Panc1 (cell line): ENCODE data around the gene LAMB2. TPM values are rescaled to one million over a fixed set of nuclear protein-coding genes. Genes with fewer than 3 reads are reported as not detected.

Source experiments
- ATAC-seq: fragments of 200-7000 bp; cut with Tn5 transposase; 2 replicates; pipeline ENCODE4 v1.9.1; 2020; ENCODE audit warnings: mild to moderate bottlenecking, moderate library complexity
- BruUV-seq: library from RNA; stranded (reverse); fragments of 400-500 nt; replicated peaks from 2 replicates; lab custom pipeline; 2021; lab: Mats Ljungman, UMichigan
- CTCF ChIA-PET: fragments of 300-600 bp; sonication (Branson Sonifier 250); formaldehyde crosslinking; loops from one replicate; lab custom pipeline; 2022; ENCODE audit warnings: antibody characterized with exemption; lab: Charles Lee
- POLR2A ChIA-PET: fragments of 300-600 bp; sonication (Branson Sonifier 250); formaldehyde crosslinking; loops from one replicate; lab custom pipeline; 2022; ENCODE audit warnings: antibody characterized with exemption; lab: Charles Lee
- DNase-seq: peaks from one replicate; pipeline ENCODE4 v3.0.0-alpha.2; 2010; ENCODE audit warnings: low read depth, low spot score
- H3K27ac ChIP-seq: 2 replicates; pipeline ENCODE4 v1.5.1; 2011; ENCODE audit warnings: mild to moderate bottlenecking, low read length, inconsistent platforms
- H3K27me3 ChIP-seq: fragments of 200-500 bp; sonication (Bioruptor generic); 2 replicates; pipeline ENCODE4 v1.6.0; 2014; ENCODE audit warnings: low read length, inconsistent platforms; ENCODE audit not compliant: control insufficient read depth, insufficient read depth
- H3K36me3 ChIP-seq: fragments of 200-500 bp; sonication (Bioruptor generic); 2 replicates; pipeline ENCODE4 v1.5.1; 2014; ENCODE audit warnings: inconsistent platforms, mild to moderate bottlenecking, low read length, moderate library complexity; ENCODE audit not compliant: control insufficient read depth, insufficient read depth
- H3K4me1 ChIP-seq: 2 replicates; pipeline ENCODE4 v1.5.1; 2011; ENCODE audit warnings: inconsistent platforms, mild to moderate bottlenecking, low read length, moderate library complexity; ENCODE audit not compliant: control insufficient read depth, insufficient read depth
- H3K4me3 ChIP-seq, 2 experiments: 2 replicates each; pipeline ENCODE4 v1.5.1; 2011 to 2012; ENCODE audit warnings: low read depth in 2 of 2, low read length in 2 of 2, mild to moderate bottlenecking in 2 of 2, inconsistent platforms in 1 of 2, moderate library complexity in 1 of 2
- H3K9me3 ChIP-seq: fragments of 200-500 bp; sonication (Bioruptor generic); 2 replicates; pipeline ENCODE4 v1.5.1; 2014; ENCODE audit warnings: low read depth, mild to moderate bottlenecking, inconsistent platforms, low read length, moderate library complexity; ENCODE audit not compliant: control insufficient read depth, insufficient read depth
- POLR2AphosphoS5 ChIP-seq: IDR thresholded peaks from 2 replicates; pipeline ENCODE4 v1.6.1; 2012; ENCODE audit warnings: mild to moderate bottlenecking, low read depth, low read length, moderate library complexity
- SIN3A ChIP-seq: IDR thresholded peaks from 2 replicates; pipeline ENCODE4 v1.6.1; 2012; ENCODE audit warnings: low read depth, mild to moderate bottlenecking, low read length, moderate library complexity, borderline replicate concordance; ENCODE audit not compliant: insufficient read depth
- TCF7L2 ChIP-seq: IDR thresholded peaks from 2 replicates; pipeline ENCODE4 v1.6.1; 2011; ENCODE audit warnings: mild to moderate bottlenecking, low read depth, low read length, inconsistent platforms
- in situ Hi-C: cut with HindIII; loops from 2 replicates; pipeline ENCODE4 v1.10.0; 2016; ENCODE audit warnings: low sequenced_read_pairs, low pct_unique_long_range_greater_than_20kb
- intact Hi-C: fragments of 100-400 bp; cut with micrococcal nuclease; formaldehyde crosslinking; loops from one replicate; pipeline ENCODE4 v1.10.0; 2022; ENCODE audit not compliant: unreplicated experiment
- total RNA-seq: library from RNA; stranded (reverse); gene quantifications from one replicate; pipeline ENCODE4 v1.2.1, GENCODE V29; 2021; ENCODE audit not compliant: unreplicated experiment
- TF ChIP-seq, protein P1 (sequence below): fragments of 450-650 bp; IDR thresholded peaks from 2 replicates; pipeline ENCODE4 v1.5.1; 2017; ENCODE audit warnings: mild to moderate bottlenecking
- TF ChIP-seq, protein P2 (sequence below), 2 experiments: IDR thresholded peaks; 2 replicates each; pipeline ENCODE4 v1.6.1; 2011 to 2012; ENCODE audit warnings: low read depth in 2 of 2, control low read depth in 1 of 2, low read length in 1 of 2, mild to moderate bottlenecking in 1 of 2, moderate library complexity in 1 of 2; ENCODE audit not compliant: insufficient read depth in 1 of 2

The LAMB2 gene
- total RNA-seq, 1 experiment from 2014 or later = 189 TPM

DNA sequence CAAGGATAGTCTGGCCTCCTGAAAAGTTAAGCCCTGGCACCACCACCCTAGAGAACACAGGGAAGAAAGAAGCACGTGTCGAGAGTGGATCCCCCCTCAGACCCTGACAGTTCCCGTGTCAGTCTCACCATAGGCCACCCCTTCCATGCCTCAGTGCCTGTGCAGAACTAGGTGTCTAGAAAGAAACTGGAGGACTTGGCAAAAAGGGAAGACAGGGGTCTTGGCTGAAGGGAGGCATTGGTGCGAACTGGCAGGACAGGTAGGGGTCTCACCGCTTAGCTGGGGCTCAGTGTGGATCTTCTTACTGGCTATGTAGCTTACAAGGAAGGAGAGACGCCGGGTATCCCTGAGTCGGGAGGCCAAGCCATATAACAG is 28.8 kb downstream of the LAMB2 start:
- Histone ChIP-seq H3K4me1 (peaks cover 7% of the 10 kb centered on the region; the same call in 1 of the 2 replicates), H3K4me3 (peak overlapping the region; percentile 77 to 86), H3K27me3 (no peaks in the 10 kb centered on the region), H3K9me3 (no peaks in the 10 kb centered on the region), H3K27ac (peak overlapping the region; percentile 96), H3K36me3 (no peaks in the 10 kb centered on the region; the same call in 1 of the 2 replicates)
- POLR2A ChIA-PET = no interaction called here
- no TSS peak for BruUV-seq
- CTCF ChIA-PET = no interaction called here
- TF ChIP-seq SIN3A (no peak), POLR2AphosphoS5 (no peak), TCF7L2 (no peak)
- TF ChIP-seq, protein P1, sequence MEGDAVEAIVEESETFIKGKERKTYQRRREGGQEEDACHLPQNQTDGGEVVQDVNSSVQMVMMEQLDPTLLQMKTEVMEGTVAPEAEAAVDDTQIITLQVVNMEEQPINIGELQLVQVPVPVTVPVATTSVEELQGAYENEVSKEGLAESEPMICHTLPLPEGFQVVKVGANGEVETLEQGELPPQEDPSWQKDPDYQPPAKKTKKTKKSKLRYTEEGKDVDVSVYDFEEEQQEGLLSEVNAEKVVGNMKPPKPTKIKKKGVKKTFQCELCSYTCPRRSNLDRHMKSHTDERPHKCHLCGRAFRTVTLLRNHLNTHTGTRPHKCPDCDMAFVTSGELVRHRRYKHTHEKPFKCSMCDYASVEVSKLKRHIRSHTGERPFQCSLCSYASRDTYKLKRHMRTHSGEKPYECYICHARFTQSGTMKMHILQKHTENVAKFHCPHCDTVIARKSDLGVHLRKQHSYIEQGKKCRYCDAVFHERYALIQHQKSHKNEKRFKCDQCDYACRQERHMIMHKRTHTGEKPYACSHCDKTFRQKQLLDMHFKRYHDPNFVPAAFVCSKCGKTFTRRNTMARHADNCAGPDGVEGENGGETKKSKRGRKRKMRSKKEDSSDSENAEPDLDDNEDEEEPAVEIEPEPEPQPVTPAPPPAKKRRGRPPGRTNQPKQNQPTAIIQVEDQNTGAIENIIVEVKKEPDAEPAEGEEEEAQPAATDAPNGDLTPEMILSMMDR = no peak
- TF ChIP-seq, protein P2, sequence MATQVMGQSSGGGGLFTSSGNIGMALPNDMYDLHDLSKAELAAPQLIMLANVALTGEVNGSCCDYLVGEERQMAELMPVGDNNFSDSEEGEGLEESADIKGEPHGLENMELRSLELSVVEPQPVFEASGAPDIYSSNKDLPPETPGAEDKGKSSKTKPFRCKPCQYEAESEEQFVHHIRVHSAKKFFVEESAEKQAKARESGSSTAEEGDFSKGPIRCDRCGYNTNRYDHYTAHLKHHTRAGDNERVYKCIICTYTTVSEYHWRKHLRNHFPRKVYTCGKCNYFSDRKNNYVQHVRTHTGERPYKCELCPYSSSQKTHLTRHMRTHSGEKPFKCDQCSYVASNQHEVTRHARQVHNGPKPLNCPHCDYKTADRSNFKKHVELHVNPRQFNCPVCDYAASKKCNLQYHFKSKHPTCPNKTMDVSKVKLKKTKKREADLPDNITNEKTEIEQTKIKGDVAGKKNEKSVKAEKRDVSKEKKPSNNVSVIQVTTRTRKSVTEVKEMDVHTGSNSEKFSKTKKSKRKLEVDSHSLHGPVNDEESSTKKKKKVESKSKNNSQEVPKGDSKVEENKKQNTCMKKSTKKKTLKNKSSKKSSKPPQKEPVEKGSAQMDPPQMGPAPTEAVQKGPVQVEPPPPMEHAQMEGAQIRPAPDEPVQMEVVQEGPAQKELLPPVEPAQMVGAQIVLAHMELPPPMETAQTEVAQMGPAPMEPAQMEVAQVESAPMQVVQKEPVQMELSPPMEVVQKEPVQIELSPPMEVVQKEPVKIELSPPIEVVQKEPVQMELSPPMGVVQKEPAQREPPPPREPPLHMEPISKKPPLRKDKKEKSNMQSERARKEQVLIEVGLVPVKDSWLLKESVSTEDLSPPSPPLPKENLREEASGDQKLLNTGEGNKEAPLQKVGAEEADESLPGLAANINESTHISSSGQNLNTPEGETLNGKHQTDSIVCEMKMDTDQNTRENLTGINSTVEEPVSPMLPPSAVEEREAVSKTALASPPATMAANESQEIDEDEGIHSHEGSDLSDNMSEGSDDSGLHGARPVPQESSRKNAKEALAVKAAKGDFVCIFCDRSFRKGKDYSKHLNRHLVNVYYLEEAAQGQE (IDR thresholded peaks at IDR 0.05; ENCODE audit: insufficient read depth in 1 of 2, low read depth in 2 of 2, low read length in 1 of 2) = no peak
- in situ Hi-C loops = no loop called here
- no peak for ATAC-seq
- intact Hi-C loops = no loop called here
- DNase-seq = no peak

DNA sequence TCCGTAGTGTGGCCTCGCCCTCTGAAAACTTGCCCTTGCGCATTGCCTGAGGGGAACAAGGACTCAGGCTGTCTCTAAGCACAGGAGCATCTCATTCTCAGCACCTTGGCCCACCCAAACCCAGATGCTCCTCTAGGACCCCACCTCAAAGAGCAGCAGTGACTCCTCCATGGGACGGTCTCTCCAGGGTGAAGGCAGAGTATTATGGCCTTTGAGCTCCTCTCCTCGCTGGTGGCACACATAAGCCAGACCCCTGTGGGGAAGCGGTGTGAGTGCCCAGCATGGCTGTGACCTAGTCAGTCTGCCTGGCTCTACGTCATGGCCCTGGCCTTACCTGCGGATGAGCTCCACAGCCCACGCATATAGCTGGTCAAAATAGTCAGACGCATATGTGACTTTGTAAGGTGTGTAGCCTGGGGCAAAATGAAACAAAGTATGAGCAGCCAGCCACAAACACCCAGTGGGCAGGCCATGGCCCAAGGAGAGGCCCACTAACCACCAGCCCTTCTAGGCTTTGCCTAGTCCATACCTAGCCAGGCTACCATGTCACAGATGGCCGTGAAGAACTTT is 32.7 kb downstream of the LAMB2 start:
- H3K4me3 ChIP-seq = no peak overlapping the region
- H3K27me3 ChIP-seq = no peaks in the 10 kb centered on the region
- intact Hi-C loops = no loop called here
- DNase-seq (no peak), ATAC-seq (no peak)
- ChIA-PET CTCF (no interaction called here), POLR2A (no interaction called here)
- H3K27ac ChIP-seq = no peak overlapping the region
- no peaks in the 10 kb centered on the region for H3K9me3 ChIP-seq
- BruUV-seq = TSS peak; percentile 21
- in situ Hi-C loops = no loop called here
- TF ChIP-seq, protein P2 (IDR thresholded peaks at IDR 0.05; ENCODE audit: insufficient read depth in 1 of 2, low read depth in 2 of 2, low read length in 1 of 2) = no peak
- TF ChIP-seq POLR2AphosphoS5 = no peak
- no peak for TF ChIP-seq TCF7L2
- no peaks in the 10 kb centered on the region; the same call in 1 of the 2 replicates for H3K36me3 ChIP-seq
- H3K4me1 ChIP-seq = peaks cover 7% of the 10 kb centered on the region; the same call in 1 of the 2 replicates
